IPS DF 6.9 (cell line): ENCODE measurements around the gene HTR4.

Source experiments
- DNase-seq: peaks from one replicate; pipeline ENCODE4 v3.0.0-alpha.2; 2013; ENCODE audit warnings: low read depth, low spot score
- H3K27ac ChIP-seq: one replicate; pipeline ENCODE4 v1.5.1; 2013; ENCODE audit warnings: low read length, control low read depth
- H3K27me3 ChIP-seq: 2 replicates; pipeline ENCODE4 v1.6.1; 2013; ENCODE audit warnings: mild to moderate bottlenecking, low read length; ENCODE audit not compliant: control insufficient read depth, insufficient read depth
- H3K36me3 ChIP-seq: 2 replicates; pipeline ENCODE4 v1.6.1; 2013; ENCODE audit warnings: low read length; ENCODE audit not compliant: control insufficient read depth, insufficient read depth
- H3K4me1 ChIP-seq: 2 replicates; pipeline ENCODE4 v1.6.1; 2013; ENCODE audit warnings: low read length; ENCODE audit not compliant: control insufficient read depth, insufficient read depth
- H3K4me3 ChIP-seq: 2 replicates; pipeline ENCODE4 v1.5.1; 2013; ENCODE audit warnings: mild to moderate bottlenecking, low read length
- H3K9me3 ChIP-seq: 2 replicates; pipeline ENCODE4 v1.6.1; 2013; ENCODE audit warnings: low read length, inconsistent platforms; ENCODE audit not compliant: control insufficient read depth, insufficient read depth
- WGBS: extraction: QIAGEN DNeasy Blood & Tissue Kit; methylation state at CpG from one replicate; pipeline ENCODE4 v1.1.7; 2013; ENCODE audit warnings: mixed read lengths, missing lambda C conversion rate; ENCODE audit not compliant: insufficient read length, insufficient coverage; 5-methylcytosine and 5-hydroxymethylcytosine counted together

The HTR4 gene

GRCh38 chr5:148507648-148508047 lies 146.7 kb downstream of the HTR4 start:
- no CpG with 5 or more reads among the region's 3 CpGs for WGBS
- DNase-seq: no peak
- no peaks in the 10 kb centered on the region for H3K36me3 ChIP-seq
- H3K4me3 ChIP-seq: no peak overlapping the region
- H3K27me3 ChIP-seq: no peaks in the 10 kb centered on the region
- H3K27ac ChIP-seq: no peak overlapping the region
- H3K4me1 ChIP-seq: no peaks in the 10 kb centered on the region
- no peaks in the 10 kb centered on the region for H3K9me3 ChIP-seq

GRCh38 chr5:148499452-148499851 lies 154.9 kb downstream of the HTR4 start:
- H3K27me3 ChIP-seq: no peaks in the 10 kb centered on the region
- H3K9me3 ChIP-seq: no peaks in the 10 kb centered on the region
- DNase-seq: no peak
- H3K4me1 ChIP-seq: no peaks in the 10 kb centered on the region
- H3K4me3 ChIP-seq: no peak overlapping the region
- WGBS: no CpG with 5 or more reads among the region's 1 CpG
- no peak overlapping the region for H3K27ac ChIP-seq
- H3K36me3 ChIP-seq: no peaks in the 10 kb centered on the region

GRCh38 chr5:148497757-148498156 lies 156.6 kb downstream of the HTR4 start:
- Histone ChIP-seq H3K27ac (no peak overlapping the region), H3K4me3 (no peak overlapping the region), H3K27me3 (no peaks in the 10 kb centered on the region), H3K36me3 (no peaks in the 10 kb centered on the region), H3K4me1 (no peaks in the 10 kb centered on the region), H3K9me3 (no peaks in the 10 kb centered on the region)
- no CpG with 5 or more reads among the region's 1 CpG for WGBS
- DNase-seq: no peak

GRCh38 chr5:148492351-148492750 lies 162.0 kb downstream of the HTR4 start:
- no CpG with 5 or more reads among the region's 1 CpG for WGBS
- Histone ChIP-seq H3K36me3 (no peaks in the 10 kb centered on the region), H3K27me3 (no peaks in the 10 kb centered on the region), H3K27ac (no peak overlapping the region), H3K9me3 (no peaks in the 10 kb centered on the region), H3K4me1 (no peaks in the 10 kb centered on the region), H3K4me3 (no peak overlapping the region)
- DNase-seq: no peak

GRCh38 chr5:148491793-148492184 lies 162.5 kb downstream of the HTR4 start:
- H3K36me3 ChIP-seq: no peaks in the 10 kb centered on the region
- no CpG with 5 or more reads among the region's 6 CpGs for WGBS

DNA sequence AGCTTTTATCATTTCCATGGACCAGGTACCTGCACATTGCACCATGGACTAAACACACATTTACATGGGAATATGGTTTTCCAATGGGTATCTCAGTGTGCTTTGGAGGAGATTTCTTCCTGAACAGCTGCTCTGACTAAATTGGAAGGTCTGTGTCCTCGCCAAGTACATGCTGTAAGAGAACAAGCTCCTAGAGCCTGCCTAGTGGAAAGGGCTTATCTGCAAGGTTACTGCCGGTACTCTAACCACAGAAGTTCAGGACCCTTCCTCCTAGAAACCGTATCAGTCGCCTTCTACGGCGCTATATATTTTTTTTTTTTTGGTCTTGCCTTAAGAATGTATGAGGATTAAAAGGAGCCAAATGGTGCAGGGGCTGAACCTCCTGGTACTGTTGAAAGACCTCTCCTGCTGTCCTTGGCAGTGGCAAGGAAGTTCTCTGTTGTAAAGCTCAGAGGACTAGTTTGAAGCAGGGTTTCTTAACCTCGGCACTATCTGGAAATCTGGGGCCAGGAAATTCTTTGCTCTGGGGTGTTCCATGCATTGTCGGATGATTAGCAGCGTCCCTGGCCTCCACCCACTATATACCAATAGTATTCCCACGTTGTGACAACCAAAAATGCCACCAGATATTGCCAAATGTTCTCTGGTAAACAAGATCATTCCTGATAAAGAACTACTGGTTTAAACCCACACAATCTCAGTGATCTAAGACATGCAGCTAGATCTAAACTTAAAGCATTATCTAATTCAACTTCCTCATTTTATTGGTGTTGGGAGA lies 163.1 kb downstream of the HTR4 start:
- Histone ChIP-seq H3K9me3 (no peaks in the 10 kb centered on the region), H3K4me3 (no peak overlapping the region), H3K4me1 (no peaks in the 10 kb centered on the region), H3K36me3 (no peaks in the 10 kb centered on the region), H3K27me3 (no peaks in the 10 kb centered on the region), H3K27ac (no peak overlapping the region)
- WGBS: no CpG with 5 or more reads among the region's 10 CpGs
- DNase-seq: no peak

More at GRCh38 chr5:148491793-148492184, 162.5 kb downstream of the HTR4 start:
- DNase-seq: no peak
- no peak overlapping the region for H3K4me3 ChIP-seq
- no peak overlapping the region for H3K27ac ChIP-seq
- no peaks in the 10 kb centered on the region for H3K27me3 ChIP-seq
- H3K4me1 ChIP-seq: no peaks in the 10 kb centered on the region
- H3K9me3 ChIP-seq: no peaks in the 10 kb centered on the region

- H3K9me3 ChIP-seq: no peaks in the 10 kb centered on the region
- H3K36me3 ChIP-seq: no peaks in the 10 kb centered on the region
- H3K4me1 ChIP-seq: no peaks in the 10 kb centered on the region
- H3K27ac ChIP-seq: no peak overlapping the region
- no peak overlapping the region for H3K4me3 ChIP-seq
- peaks cover 3% of the 10 kb centered on the region; the same call in 1 of the 2 replicates for H3K27me3 ChIP-seq
- WGBS: no CpG with 5 or more reads among the region's 2 CpGs
- no peak for DNase-seq
Measured at GRCh38 chr5:148488757-148489156, 165.6 kb downstream of the HTR4 start.

GRCh38 chr5:148486456-148486855 lies 167.9 kb downstream of the HTR4 start:
- no peak for DNase-seq
- no peak overlapping the region for H3K4me3 ChIP-seq
- no peak overlapping the region for H3K27ac ChIP-seq
- H3K36me3 ChIP-seq: no peaks in the 10 kb centered on the region
- no CpG with 5 or more reads among the region's 3 CpGs for WGBS
- H3K9me3 ChIP-seq: no peaks in the 10 kb centered on the region
- no peaks in the 10 kb centered on the region for H3K4me1 ChIP-seq
- peaks cover 3% of the 10 kb centered on the region; the same call in 1 of the 2 replicates for H3K27me3 ChIP-seq

DNA sequence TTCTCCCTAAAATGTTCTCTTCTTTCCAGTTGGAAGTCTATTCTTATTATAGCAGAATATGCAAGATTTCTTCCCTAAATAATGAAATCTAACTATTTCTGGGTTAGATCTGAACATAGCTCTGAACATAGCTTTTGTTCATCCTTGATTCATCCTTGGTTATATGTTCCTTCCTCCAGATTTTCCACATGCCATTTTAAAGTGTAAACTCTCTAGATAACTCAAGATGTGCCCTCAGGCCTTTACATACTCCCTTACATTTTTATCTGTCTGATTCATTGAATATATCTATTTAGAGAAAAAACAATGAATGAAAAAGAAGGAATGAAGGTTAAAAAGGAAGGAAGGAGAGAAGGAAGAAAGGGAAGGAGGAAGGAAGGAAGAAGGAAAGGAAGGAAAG lies 169.7 kb downstream of the HTR4 start:
- no peak for DNase-seq
- H3K4me3 ChIP-seq: no peak overlapping the region
- H3K27ac ChIP-seq: no peak overlapping the region
- no peaks in the 10 kb centered on the region for H3K4me1 ChIP-seq
- peaks cover 3% of the 10 kb centered on the region; the same call in 1 of the 2 replicates for H3K27me3 ChIP-seq
- H3K36me3 ChIP-seq: no peaks in the 10 kb centered on the region
- no peaks in the 10 kb centered on the region for H3K9me3 ChIP-seq

- H3K36me3 ChIP-seq: no peaks in the 10 kb centered on the region
- no peak for DNase-seq
- no peak overlapping the region for H3K27ac ChIP-seq
- H3K4me3 ChIP-seq: no peak overlapping the region
- H3K9me3 ChIP-seq: no peaks in the 10 kb centered on the region
- no peaks in the 10 kb centered on the region for H3K4me1 ChIP-seq
- WGBS: no CpG with 5 or more reads among the region's 3 CpGs
- peaks cover 3% of the 10 kb centered on the region; the same call in 1 of the 2 replicates for H3K27me3 ChIP-seq
Measured at GRCh38 chr5:148483750-148484149, 170.6 kb downstream of the HTR4 start.
